Endothelial cell of hepatic sinusoid (primary cell): ENCODE measurements around the gene DCST1.
"Not testable (repeated sequence)": the region's sequence is repeated elsewhere in the genome, so short reads cannot be mapped to it uniquely, and the experiment has no call there.

Source experiments
- in situ Hi-C: cut with HindIII; loops from 2 replicates; pipeline ENCODE4 v1.10.0; 2017; ENCODE audit warnings: low sequenced_read_pairs

Gene DCST1, protein sequence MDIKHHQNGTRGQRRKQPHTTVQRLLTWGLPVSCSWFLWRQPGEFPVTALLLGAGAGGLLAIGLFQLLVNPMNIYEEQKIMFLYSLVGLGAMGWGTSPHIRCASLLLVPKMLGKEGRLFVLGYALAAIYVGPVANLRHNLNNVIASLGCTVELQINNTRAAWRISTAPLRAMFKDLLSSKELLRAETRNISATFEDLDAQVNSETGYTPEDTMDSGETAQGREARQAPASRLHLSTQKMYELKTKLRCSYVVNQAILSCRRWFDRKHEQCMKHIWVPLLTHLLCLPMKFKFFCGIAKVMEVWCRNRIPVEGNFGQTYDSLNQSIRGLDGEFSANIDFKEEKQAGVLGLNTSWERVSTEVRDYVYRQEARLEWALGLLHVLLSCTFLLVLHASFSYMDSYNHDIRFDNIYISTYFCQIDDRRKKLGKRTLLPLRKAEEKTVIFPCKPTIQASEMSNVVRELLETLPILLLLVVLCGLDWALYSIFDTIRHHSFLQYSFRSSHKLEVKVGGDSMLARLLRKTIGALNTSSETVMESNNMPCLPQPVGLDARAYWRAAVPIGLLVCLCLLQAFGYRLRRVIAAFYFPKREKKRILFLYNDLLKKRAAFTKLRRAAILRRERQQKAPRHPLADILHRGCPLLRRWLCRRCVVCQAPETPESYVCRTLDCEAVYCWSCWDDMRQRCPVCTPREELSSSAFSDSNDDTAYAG

DNA sequence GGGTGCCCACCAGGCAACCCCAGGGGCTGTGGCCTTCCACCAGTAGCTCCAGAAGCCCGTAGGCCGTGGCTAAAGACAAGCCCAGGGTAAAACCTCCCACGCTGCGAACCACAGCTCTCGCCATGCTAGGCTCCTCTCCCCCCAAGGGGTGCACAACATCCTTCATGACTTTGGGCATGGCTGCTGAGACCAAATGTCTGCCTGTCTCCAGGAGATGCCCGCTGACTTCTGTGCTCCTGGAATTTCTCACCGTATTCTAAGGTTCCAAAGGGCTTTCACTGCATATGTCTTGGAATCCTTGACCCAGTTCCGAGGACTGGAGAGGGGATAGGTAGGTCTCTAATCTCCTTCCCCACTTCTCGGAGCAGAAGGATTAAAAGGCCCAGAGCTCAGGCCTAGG is at the start of gene DCST1, which contains the start of gene DCST2:
DCST1 (plus strand) TSS at position 301 of the 400 bp plus-strand sequence. CDS start 213 bp downstream, outside the sequence.
DCST2 (minus strand) TSS at position 258 of the 400 bp plus-strand sequence; CDS start at position 178, 80 bp downstream.
- in situ Hi-C loops = no loop called here

DNA sequence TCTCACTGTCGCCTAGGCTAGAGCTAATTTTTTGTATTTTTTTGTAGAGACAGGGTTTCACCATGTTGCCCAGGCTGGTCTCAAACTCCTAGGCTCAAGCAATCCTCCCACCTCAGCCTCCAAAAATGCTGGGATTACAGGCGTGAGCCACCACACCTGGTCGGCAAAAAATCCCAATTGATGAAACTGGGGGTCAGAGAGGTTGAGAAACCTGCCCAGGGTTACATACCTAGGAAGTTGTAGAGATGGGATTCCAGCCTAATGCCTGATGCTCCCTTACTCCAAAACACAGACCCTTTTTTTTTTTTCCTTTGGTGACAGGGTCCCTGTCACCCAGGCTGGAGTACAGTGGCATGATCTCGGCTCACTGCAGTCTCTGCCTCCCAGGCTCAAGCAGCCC is 46.9 kb upstream of the DCST1 start:
- in situ Hi-C loops = not testable (repeated sequence)

DNA sequence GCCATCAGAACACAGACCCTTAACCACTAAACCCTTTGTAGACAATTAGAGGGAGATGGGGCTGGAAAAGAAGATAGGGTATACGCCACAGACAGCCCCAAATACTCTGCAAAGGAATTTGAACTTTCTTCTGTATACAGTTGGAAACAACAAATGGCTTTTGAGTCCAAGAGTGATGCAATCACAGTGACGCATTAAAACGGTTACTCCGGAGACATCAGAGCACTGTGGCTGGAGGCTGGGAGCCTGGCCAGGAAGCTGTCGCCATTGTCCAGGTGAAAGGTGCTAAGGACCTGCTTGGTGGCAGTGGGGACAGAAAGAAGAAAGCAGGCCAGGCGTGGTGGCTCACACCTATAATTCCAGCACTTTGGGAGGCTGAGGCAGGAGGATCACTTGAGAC is 46.3 kb upstream of the DCST1 start:
- in situ Hi-C loops = no loop called here

DNA sequence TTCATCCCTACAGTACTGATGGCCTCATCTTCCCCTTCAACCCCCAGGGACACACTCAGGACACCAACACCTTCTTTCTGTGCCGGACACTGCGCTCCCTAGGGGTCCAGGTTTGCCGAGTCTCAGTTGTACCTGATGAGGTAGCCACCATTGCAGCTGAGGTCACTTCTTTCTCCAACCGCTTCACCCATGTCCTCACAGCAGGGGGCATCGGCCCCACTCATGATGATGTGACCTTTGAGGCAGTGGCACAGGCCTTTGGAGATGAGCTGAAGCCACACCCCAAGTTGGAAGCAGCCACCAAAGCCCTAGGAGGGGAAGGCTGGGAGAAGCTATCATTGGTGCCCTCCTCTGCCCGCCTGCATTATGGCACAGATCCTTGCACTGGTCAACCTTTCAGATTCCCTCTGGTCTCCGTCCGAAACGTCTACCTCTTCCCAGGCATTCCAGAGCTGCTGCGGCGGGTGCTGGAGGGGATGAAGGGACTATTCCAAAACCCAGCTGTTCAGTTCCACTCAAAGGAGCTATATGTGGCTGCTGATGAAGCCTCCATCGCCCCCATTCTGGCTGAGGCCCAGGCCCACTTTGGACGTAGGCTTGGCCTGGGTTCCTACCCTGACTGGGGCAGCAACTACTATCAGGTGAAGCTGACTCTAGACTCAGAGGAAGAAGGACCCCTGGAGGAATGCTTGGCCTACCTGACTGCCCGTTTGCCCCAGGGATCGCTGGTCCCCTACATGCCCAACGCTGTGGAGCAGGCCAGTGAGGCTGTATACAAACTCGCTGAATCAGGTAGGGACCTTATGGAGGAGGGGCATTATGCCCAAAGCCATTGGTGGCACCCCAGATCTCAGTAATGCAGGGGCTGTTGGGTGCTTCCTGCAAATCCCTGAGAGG is 45.3 kb upstream of the DCST1 start:
- in situ Hi-C loops = no loop called here

DNA sequence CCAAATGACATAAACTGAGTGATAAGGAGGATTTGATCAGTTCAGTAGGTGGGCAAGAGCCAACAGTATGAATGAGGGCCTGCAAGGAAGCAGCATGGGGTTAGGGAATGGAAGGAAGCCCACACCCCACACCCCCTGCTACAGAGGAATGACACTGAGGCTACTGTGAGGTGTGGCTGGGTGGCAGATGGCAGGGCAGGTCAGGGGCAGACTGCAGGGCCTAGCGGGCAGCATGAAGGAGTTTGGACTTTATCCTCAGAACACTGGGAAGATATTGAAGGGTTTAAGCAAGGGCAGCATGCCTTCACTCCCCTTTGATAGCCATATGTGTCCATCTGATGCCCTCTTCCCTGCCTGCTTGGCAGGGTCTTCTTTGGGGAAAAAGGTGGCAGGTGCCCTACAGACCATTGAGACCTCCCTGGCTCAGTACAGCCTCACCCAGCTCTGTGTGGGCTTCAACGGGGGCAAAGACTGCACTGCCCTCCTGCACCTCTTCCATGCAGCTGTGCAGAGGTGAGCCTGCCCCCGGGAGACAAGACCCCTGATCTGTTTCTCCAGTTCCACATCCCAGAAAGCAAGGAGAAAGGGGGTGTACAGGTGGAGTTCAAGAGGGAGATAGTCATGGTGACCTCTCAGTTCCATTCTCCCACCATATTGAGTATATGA is 44.3 kb upstream of the DCST1 start:
- in situ Hi-C loops = no loop called here

DNA sequence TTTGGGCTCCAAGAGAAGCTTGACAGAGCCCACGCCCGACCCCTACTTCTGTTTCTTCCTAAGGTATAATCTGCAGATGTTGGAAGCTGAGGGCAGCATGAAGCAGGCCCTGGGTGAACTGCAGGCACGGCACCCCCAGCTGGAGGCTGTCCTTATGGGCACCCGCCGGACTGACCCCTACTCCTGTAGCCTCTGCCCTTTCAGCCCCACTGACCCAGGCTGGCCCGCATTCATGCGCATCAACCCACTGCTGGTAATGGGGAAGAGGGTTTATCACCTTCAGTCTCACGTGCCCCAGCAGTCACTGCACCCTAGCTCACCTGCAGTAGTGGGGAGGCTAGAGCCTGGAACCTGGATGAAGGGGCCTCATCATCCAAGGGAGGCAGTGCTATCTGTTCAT is 43.3 kb upstream of the DCST1 start:
- in situ Hi-C loops = no loop called here

DNA sequence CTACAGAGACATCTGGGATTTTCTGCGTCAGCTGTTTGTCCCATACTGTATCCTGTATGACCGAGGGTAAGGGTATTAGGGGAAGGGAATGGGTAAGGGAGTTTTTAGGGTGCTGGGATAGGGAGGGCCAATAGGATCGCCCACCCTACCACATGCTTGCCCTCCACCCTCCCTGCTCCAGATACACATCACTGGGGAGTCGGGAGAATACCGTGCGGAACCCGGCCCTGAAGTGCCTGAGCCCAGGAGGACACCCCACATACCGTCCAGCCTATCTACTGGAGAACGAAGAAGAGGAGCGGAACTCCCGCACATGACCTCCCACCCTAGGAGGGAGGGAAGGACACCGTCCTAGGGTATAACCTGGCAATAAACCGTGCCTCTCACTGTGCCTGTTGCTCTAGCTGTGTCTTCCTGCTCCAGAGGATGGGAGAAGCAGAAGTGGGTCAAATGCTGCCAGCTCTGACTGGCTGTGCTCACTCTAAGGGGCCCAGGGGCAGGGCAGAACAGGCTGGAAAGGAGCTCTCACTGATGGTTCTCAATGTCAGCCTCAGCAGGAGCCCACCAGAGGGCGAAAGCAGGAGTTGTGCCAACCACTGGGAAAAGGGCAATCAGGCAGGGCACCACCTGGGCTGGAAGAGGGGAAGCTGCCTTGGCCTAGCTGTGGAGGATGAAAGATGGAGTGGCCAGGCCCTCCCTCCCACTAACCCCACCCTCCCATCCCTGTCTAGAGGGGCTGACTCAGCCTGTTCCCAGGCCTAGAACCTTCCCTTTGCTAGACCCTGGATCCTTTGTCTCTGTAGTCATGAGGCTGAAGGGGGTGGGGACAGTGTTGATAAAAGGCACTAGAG is 40.7 kb upstream of the DCST1 start:
- in situ Hi-C loops = no loop called here

DNA sequence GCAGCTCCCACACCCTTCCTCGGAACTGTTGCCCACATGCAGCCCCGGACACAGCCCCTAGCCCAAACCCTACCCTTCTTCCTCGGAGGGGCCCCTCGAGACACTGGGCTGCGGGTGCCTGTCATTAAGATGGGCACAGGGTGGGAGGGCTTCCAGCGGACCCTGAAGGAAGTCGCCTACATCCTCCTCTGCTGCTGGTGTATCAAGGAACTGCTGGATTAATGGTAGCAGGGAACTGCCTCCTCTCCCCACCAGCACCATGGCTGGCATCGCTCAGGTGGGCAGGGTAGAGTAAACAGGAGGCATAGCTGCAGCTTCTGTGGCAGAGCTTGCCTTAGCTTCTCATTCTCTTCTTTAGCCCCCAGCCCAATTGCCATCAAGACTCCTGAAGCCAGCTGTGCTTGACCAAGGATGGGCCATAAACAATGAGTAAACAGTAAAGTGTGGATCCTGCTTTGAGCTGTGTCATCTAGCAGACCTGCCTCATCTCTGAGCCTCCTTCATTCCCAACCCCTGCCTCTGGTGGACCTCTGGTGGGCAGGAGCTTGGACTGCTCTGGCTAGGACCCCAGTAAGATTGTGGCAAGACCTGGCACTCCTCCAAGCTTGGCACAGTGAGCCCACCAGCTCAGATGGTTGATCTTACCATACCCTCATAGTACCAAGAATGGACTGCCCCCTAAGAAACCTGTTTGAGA is 39.9 kb upstream of the DCST1 start, which contains the start of gene LENEP:
LENEP (plus strand) TSS at position 15 of the 697 bp plus-strand sequence; CDS start at position 37, 22 bp downstream.
- in situ Hi-C loops = no loop called here

DNA sequence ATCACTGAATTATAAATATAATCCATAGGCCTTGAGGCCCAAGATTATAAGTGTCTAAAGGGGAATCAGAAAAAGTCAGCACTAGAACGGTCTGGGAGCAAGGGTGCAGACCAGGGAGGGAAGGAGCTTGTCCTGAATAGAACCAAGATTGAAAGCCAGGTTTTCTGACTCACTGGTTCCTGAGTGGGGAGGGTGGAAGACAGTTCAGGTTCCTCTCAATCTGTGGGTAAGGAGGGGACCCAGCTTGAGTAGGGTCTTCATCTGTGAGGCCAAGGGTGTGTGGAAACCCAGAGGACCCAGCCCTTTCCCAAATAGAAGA is 39.4 kb upstream of the DCST1 start:
- in situ Hi-C loops = no loop called here

DNA sequence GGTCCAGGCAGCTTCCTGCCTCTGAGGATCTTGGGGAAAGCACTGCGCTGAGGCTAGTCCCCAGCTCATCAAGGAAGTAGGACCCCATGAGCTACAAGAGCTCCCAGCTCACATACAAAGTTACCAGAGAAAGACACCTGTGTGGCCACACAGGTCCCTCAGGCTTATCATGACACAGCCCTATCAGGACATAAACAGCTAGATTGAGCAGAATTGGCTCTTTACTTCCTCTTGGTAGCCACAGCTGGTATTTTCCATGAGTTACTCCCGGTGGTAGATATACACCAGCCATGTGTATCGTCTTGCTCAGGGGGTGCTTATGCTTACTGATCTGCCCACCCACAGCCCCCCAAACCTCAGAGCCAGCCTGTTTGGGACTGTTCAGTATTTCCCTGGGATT is 39.0 kb upstream of the DCST1 start:
- in situ Hi-C loops = no loop called here

DNA sequence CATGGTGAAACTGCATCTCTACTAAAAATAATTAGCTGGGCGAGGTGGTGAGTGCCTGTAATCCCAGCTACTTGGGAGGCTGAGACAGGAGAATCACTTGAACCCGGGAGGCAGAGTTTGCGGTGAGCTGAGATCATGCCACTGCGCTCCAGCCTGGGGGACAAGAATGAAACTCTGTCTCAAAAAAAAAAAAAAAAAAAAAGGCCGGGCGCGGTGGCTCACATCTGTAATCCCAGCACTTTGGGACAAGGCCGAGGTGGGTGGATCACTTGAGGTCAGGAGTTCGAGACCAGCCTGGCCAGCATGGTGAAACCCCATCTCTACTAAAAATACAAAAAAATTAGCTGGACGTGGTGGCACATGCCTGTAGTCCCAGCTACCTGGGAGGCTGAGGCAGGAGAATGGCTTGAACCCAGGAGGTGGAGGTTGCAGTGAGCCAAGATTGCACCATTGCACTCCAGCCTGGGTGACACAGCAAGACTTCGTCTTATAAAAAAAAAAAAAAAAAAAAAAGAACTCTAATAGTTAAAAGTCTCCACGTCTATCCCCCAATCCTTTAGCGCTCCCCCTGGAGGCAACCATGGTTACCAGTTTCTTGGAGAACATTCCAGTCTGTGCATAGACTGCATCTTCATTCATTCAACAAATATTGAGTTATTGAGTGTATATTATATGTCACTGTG is 38.2 kb upstream of the DCST1 start:
- in situ Hi-C loops = not testable (repeated sequence)

DNA sequence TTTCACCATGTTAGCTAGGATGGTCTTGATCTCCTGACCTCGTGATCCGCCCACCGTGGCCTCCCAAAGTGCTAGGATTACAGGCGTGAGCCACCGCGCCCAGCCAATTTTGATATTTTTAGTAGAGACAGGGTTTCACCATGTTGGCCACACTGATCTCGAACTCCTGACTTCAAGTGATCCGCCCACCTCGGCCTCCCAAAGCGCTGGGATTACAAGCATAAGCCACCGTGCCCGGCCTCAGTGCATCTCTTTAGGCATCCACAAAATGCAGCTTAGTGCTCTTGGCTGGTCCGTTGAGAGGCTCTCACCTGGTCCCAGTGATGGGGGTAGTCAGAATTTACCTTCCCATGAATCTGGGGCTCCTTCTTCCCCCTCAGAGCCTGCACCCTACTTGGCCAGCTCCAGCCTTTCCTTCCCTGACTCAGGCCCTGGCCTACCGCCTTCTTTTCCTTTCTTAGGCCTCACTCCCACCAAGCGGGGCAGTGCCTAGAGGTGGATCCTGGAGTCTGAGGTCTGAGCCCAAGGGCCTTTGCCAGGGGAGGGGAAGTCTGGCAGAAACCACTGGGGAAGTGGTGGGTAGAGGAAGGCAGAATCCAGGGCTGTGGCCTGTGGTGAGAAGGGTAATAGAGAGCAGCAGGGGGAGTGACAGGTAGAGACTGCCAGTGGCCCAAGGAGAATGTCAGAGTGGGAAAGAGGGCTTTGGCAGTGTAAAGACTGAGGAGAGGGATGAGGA is 36.5 kb upstream of the DCST1 start:
- in situ Hi-C loops = no loop called here

DNA sequence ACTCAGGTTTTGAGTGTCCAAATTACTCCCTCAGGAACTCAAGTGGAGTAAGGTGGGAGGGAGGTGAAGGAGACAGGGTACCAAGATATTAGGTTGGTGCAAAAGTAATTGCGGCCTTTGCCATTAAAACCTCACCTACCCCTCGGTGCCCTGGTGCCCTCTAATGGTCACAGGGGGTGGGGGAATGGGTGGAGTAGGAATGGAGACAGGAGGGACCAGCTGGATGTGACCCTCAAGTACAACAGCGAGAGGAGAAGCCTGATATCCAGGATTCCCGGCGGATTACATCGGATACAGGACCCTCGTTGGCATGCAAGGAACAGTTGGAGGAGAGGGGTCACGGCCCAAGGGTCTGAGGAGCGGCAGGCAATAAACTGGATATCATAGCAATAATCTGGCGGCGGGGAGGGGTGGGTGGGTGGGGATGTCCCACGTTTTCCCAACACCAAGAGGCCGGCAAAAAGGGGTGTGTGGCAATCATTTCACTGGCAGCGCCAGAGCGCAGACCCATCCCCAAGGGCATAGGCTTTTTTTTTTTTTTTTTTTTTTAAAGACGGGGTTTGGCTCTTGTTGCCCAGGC is 35.3 kb upstream of the DCST1 start:
- in situ Hi-C loops = no loop called here

DNA sequence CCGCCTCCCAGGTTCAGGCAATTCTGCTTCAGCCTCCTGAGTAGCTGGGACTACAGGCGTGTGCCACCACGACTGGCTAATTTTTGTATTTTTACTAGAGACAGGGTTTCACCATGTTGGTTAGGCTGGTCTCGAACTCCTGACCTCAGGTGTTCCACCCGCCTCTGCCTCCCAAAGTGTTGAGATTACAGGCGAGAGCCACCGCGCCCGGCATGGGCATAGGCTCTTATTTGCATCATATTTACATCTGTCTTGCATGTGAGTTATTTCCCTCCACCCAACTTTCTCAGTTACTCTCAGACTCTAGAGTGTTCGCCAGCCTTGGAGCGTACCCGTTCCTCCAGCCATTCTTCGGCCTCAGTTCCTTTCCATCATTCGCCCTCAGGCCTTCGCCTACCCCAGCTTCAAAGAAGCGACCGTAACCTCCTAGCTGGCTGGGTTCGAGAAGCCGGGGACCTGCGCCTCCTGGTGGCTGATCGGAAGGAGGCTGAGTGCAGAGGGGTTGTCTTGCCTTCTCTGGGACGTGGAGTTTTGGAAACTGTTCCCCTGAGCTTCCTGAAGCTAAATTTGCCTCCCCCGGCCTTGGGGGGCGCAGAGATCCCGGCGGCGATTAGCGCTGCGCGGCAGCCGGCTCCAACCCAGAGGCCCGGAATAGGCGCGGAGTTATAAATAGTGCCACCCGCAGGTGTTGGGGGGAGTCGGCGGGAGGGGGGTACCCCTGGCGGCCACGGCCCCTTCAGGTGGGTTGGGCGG is 34.6 kb upstream of the DCST1 start:
- in situ Hi-C loops = no loop called here

DNA sequence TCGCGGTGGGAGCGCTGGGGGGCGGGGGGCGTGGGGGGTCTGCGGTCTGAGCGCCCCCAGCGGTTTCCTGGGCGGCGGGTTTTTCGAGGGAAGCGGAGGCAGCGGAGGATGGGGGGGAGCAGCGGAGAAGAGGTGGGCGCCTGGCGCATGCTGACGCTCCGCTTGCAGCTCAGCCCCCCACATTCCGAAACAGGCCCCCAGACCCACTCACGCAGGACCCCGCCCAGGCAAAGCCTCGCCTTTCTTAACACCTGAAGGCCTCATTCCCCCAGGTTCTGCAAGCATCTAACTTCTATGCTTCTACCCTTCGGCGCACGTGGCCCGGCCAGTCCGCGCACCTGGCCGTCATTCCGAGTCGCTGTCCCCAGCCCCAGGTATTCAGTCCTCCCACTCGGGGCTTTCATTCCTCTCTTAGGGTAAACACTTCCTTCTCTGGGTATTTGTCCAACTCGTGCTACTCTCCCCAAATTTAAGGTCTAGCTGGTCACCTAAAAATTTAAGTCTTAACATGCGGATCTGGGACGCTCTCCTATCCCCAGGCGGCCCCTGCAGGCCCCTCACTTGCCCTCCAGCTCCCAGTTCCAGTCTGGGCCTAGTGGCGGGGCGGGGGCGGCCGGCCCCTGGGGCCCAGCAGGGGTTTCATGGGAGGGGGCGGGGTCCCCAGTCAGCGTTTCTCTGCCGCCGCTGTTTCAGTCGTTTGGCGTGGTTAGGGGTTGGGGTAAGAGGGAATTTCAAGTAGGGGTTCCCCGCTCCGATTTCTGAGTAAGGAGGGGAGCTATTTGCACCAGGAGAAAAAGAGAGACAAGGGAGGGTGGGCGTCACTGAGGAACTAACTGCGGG is 33.8 kb upstream of the DCST1 start:
- in situ Hi-C loops = no loop called here

DNA sequence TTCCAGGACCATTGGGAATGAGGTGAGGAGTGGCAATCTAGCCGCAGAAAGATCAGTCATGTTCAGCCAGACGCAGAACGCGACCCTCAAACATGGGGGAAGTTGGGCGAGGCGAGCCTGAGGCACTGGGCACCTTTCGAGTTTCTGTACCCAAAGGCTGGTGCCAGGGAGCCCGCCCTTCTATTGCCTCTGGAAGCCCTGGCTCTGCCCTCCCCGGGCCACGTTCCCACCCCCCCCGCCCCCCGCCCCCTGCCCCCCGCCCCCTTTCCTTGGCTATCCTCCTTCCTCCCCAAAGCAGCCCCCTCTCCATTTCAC is 33.3 kb upstream of the DCST1 start:
- in situ Hi-C loops = no loop called here
